ENCODE data around the gene AGPS. TPM values are rescaled to one million over a fixed set of nuclear protein-coding genes. Genes with fewer than 3 reads are reported as not detected.
A peak's percentile ranks its signal among the peaks of the same experiment; 100 is the strongest.
"Not testable (repeated sequence)": the region's sequence is repeated elsewhere in the genome, so short reads cannot be mapped to it uniquely, and the experiment has no call there.

The AGPS gene
- total RNA-seq, 1 donor, result 33.1 TPM

DNA sequence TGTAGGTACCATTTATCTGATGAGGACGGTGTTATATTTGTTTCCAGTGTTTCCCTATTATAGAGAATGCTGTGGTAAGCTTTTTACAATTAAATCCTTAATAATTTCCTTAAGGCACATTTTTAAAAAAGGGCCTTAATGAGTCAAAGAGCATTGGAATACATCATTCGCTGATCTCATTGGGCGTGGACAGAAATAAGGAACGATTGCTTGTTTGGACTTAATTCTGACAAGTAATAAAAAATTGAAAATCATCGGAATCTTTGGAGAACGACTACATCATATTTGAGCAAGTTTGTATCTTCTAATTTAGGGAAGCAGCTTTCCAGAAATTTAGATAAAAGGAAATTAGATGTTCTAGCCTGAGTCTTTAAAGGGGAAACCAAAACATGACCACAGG is 11.3 kb downstream of the AGPS start:
- DNase-seq (ENCODE audit: low read depth), result peak; percentile 55
- TF ChIP-seq, protein P1, sequence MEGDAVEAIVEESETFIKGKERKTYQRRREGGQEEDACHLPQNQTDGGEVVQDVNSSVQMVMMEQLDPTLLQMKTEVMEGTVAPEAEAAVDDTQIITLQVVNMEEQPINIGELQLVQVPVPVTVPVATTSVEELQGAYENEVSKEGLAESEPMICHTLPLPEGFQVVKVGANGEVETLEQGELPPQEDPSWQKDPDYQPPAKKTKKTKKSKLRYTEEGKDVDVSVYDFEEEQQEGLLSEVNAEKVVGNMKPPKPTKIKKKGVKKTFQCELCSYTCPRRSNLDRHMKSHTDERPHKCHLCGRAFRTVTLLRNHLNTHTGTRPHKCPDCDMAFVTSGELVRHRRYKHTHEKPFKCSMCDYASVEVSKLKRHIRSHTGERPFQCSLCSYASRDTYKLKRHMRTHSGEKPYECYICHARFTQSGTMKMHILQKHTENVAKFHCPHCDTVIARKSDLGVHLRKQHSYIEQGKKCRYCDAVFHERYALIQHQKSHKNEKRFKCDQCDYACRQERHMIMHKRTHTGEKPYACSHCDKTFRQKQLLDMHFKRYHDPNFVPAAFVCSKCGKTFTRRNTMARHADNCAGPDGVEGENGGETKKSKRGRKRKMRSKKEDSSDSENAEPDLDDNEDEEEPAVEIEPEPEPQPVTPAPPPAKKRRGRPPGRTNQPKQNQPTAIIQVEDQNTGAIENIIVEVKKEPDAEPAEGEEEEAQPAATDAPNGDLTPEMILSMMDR (IDR thresholded peaks at IDR 0.05; ENCODE audit: insufficient read depth, low read length), result no peak
- no peak overlapping the region for H3K4me3 ChIP-seq (ENCODE audit: low read depth, low read length)

DNA sequence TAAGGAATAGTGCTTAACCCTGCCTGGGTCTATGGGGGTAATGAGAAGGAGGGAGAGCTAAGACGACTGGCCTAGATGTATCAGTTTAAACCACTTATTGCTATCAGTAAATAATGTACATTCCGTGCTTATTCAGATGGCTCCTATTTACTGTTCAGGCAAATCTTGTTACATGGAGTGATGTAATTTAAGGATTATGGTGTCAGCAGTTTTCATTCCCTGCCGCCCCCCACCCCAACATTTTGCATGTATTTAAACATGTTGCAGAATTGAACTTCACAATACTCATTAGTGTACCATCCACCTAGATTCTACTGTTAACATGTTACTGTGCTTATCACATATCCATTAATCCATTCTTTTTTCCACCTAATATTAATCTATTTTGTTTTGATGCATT is 11.7 kb downstream of the AGPS start:
- DNase-seq (ENCODE audit: low read depth), result no peak
- TF ChIP-seq, protein P1 (IDR thresholded peaks at IDR 0.05; ENCODE audit: insufficient read depth, low read length), result no peak
- no peak overlapping the region for H3K4me3 ChIP-seq (ENCODE audit: low read depth, low read length)

DNA sequence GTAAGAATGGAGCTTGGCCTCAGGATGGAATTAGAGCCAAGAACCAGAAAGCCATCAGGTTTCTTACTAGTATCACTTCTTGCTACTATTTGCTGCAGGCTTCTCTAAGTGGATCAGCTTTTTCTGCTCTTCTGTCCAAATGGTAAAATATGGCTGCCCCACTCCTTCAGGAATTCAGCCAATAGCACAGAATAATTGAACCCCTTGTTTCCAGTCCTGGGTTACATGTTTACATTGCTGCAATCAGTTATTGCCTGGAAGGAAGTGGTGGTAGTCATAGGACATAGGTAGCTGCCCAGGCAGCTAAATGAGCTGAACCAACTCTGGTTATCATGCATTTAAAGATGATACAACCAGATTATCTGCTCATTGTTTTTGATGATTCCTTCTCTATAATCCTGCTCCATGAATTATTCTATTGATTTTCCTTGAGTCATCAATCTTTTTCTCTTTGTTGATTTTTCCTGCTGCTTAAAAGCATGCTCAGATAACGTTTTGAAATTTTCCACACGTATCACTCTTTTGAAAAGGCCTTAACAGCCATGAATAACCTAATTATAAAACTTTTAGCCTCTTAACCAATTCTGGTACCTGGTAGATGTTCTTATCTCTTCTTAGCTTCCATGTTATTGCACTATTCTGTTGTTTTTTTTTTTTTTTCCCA is 12.6 kb downstream of the AGPS start:
- H3K4me3 ChIP-seq (ENCODE audit: low read depth, low read length), result no peak overlapping the region
- TF ChIP-seq, protein P1 (IDR thresholded peaks at IDR 0.05; ENCODE audit: insufficient read depth, low read length), result no peak
- no peak for DNase-seq (ENCODE audit: low read depth)

DNA sequence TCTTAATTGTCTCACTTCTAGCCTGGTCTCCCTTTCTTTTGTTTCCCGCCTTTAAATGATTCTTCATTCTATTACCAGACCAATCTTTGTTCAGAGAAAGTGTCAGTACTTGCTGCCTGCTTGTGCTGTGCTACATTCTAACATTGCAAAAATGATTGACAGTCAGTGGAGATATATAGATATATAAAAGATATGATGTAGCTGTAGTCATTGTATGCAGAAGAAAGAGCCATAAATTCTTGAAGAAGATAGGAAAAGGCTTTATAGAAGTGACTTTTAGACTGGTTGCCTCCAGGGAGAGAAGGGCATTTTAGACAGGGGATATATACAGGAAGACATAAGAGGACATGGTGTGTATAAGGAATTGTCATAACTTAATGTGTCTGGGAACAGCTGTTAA is 13.6 kb downstream of the AGPS start:
- TF ChIP-seq, protein P1 (IDR thresholded peaks at IDR 0.05; ENCODE audit: insufficient read depth, low read length), result no peak
- no peak for DNase-seq (ENCODE audit: low read depth)
- H3K4me3 ChIP-seq (ENCODE audit: low read depth, low read length), result no peak overlapping the region

DNA sequence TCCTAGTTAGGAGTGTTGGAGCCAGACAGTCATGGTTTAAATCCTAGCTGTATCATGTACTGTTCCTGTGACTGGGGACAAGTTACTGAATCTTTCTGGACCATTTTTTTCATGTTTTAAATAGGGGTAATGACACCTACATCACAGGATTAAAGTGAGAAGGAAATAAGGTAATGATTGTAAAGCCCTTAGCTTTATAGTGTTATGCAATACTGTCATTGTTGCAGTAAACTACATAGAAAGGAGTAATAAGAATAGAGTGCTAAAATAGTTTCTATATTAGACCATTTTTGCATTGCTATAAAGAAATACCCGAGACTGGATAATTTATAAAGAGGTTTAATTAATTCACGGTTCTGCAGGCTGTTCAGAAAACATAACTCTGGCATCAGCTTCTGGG is 14.5 kb downstream of the AGPS start:
- TF ChIP-seq, protein P1 (IDR thresholded peaks at IDR 0.05; ENCODE audit: insufficient read depth, low read length), result no peak
- H3K4me3 ChIP-seq (ENCODE audit: low read depth, low read length), result no peak overlapping the region
- DNase-seq (ENCODE audit: low read depth), result no peak

DNA sequence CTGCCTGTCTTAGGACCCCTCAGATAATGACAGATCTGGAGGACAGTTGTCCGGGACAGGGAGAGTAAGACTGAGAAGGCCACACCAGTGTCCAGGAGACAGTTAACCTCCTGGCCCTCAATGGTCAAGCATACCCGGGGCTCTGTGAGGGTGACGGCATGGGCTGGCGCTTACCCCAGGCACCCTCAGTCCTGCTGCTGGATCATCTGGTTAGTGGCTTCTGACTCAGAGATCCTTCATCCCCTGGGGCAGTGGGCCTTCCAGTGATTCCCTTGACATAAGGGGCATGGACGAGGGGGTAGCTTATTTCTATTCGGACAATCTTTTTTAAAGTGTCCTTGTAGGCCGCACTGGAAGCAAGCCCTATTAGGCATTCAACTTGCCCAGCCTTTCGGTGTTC is 18.1 kb downstream of the AGPS start:
- not testable (repeated sequence) for H3K4me3 ChIP-seq (ENCODE audit: low read depth, low read length); DNase-seq (ENCODE audit: low read depth)

DNA sequence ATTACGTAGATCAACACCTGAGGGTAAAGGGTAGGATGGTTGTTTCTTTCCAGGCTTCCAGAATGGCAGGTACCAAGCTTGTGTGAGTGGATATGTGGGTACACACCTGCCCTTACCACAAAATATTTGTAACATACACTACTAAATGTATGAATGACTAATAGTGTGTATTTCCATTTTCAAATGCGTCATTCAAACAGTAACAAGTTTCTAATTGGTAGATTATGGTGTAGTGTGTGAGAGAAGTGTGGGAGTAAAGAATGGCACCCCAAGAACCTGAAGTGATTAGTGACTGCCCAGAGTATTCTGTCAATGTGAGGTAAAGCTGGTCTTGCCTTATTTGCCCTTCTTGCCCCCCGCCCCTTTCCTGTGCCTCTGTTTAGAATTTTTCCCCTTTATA is 21.1 kb downstream of the AGPS start:
- TF ChIP-seq, protein P1 (IDR thresholded peaks at IDR 0.05; ENCODE audit: insufficient read depth, low read length), result no peak
- DNase-seq (ENCODE audit: low read depth), result no peak
- H3K4me3 ChIP-seq (ENCODE audit: low read depth, low read length), result no peak overlapping the region

Data from fibroblast of the aortic adventitia (primary cell).